ENCODE data around the gene FRMD5.

GRCh38 chr15:44132057-44132456 lies 63.0 kb downstream of the FRMD5 start:
- TF ChIP-seq REST (IDR thresholded peaks at IDR 0.05; ENCODE audit: insufficient read depth in 1 of 2, low read depth in 2 of 2, low read length in 2 of 2) (no peak), SIN3A (IDR thresholded peaks at IDR 0.05; ENCODE audit: borderline replicate concordance, insufficient read depth, low read length) (no peak), POLR2AphosphoS5 (IDR thresholded peaks at IDR 0.05; ENCODE audit: low read depth, low read length) (no peak)

Measured in PFSK-1 (cell line).